Nephron progenitor cell (in vitro differentiated cells): ENCODE results near the gene NUP50.

Source experiments
- DNase-seq: peaks from one replicate; pipeline ENCODE4 v3.0.0; 2021
- H3K27ac Mint-ChIP-seq: 2 replicates; pipeline ENCODE4 v1.8.0; 2021; ENCODE audit warnings: mild to moderate bottlenecking, moderate library complexity, mixed read lengths
- H3K27me3 Mint-ChIP-seq: 2 replicates; pipeline ENCODE4 v1.8.0; 2021; ENCODE audit warnings: mild to moderate bottlenecking, low read depth, mixed read lengths; ENCODE audit not compliant: poor library complexity
- H3K36me3 Mint-ChIP-seq: 2 replicates; pipeline ENCODE4 v1.8.0; 2021; ENCODE audit warnings: low read depth, mixed read lengths
- H3K4me1 Mint-ChIP-seq: 2 replicates; pipeline ENCODE4 v1.8.0; 2021; ENCODE audit warnings: mixed read lengths
- H3K4me3 Mint-ChIP-seq: 2 replicates; pipeline ENCODE4 v1.8.0; 2021; ENCODE audit warnings: mild to moderate bottlenecking, moderate library complexity, mixed read lengths
- H3K9me3 Mint-ChIP-seq: 2 replicates; pipeline ENCODE4 v1.8.0; 2021; ENCODE audit warnings: mild to moderate bottlenecking, moderate library complexity, mixed read lengths
- TF ChIP-seq, protein P1 (sequence below): fragments of 200-600 bp; sonication (generic); IDR thresholded peaks from 2 replicates; pipeline ENCODE4 v1.5.0; 2021; ENCODE audit warnings: antibody characterized with exemption

The NUP50 gene

DNA sequence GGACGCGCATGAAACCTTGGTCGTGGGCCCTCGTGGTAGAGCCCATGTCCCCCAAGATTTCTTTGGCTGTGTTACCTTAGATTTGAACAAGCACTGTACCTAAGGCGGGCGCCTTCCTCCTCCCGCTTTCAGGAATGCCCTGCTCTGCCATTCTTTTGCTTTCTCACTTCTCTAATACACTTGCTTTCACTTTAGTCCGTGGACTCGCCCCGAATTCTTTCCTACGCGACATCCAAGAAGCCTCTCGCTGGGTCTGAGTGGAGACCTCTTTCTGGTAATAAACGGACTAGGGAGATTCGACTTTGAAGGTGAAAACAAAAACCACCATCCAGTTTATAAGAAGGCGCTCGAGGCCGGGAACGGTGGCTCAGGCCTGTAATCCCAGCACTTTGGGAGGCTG lies 1.2 kb upstream of the NUP50 start:
- H3K36me3 Mint-ChIP-seq: peaks cover 28% of the 10 kb centered on the region
- peaks cover 74% of the 10 kb centered on the region for H3K4me1 Mint-ChIP-seq
- H3K27ac Mint-ChIP-seq: no peak overlapping the region
- no peak for DNase-seq
- peak overlapping the region; percentile 97 for H3K4me3 Mint-ChIP-seq
- H3K27me3 Mint-ChIP-seq: peaks cover 4% of the 10 kb centered on the region
- TF ChIP-seq, protein P1, sequence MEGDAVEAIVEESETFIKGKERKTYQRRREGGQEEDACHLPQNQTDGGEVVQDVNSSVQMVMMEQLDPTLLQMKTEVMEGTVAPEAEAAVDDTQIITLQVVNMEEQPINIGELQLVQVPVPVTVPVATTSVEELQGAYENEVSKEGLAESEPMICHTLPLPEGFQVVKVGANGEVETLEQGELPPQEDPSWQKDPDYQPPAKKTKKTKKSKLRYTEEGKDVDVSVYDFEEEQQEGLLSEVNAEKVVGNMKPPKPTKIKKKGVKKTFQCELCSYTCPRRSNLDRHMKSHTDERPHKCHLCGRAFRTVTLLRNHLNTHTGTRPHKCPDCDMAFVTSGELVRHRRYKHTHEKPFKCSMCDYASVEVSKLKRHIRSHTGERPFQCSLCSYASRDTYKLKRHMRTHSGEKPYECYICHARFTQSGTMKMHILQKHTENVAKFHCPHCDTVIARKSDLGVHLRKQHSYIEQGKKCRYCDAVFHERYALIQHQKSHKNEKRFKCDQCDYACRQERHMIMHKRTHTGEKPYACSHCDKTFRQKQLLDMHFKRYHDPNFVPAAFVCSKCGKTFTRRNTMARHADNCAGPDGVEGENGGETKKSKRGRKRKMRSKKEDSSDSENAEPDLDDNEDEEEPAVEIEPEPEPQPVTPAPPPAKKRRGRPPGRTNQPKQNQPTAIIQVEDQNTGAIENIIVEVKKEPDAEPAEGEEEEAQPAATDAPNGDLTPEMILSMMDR: no peak
- H3K9me3 Mint-ChIP-seq: no peaks in the 10 kb centered on the region

DNA sequence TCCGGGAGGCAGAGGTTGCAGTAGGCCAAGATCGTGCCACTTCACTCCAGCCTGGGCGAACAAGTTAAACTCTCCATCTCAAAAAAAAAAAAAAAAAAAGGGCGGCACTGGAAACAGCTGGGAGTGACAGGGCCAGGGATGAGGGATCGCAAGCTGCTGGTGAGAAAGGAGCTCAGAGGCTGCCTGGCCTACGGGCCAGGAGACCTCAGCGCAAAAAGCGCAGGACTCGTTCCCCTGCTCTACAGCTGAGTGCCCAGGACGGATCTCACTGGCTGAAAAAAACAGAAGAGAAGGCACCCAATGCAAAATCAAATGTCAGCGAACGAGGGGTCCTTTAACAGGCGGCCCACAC lies 650 bp upstream of the NUP50 start:
- Mint-ChIP-seq H3K9me3 (no peaks in the 10 kb centered on the region), H3K4me1 (peaks cover 68% of the 10 kb centered on the region), H3K36me3 (peaks cover 25% of the 10 kb centered on the region), H3K27ac (no peak overlapping the region), H3K27me3 (peaks cover 4% of the 10 kb centered on the region), H3K4me3 (peak overlapping the region; percentile 97)
- peak; percentile 34 for DNase-seq
- TF ChIP-seq, protein P1: no peak

DNA sequence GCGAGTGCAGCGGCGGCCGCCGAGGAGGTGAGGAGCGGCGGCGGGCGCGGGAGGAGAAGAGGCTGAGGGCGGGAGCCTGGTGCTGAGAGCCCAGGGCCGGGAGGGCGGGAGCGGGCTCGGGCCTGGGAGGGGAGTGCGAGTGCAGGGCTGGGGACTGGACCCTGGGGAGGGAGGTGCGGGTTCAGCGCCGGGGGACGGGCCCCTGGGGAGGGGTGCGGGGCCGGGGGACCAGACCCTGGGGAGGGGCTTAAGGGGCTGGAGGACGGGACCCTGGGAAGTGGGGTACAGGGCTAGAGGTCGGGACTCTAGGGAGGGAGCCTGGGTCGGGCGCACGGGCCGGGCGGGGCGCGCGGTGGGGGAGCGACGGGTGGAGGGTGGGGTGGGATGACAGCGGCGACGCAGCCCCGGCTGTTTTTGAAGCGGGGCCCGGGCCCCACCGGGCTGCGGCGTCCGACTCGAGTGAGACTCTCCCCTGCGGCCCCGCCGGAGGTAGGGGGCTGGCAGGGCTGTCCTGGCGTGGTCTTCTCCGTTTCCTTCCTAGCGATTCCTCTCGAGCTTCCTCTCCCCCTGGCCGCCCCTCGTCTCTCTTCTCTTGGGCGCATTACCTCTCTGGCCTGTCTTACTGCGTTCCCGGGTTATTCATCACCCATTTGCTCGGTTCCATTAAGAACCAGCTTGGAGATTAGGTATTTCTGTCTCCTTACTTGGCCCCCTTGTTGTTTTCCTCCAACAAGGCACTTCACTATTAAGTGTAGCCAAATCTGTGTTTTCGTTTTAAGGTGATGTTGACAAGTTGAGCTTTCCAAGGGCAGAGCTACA lies 754 bp downstream of the NUP50 start:
- H3K36me3 Mint-ChIP-seq: peaks cover 31% of the 10 kb centered on the region
- peak; percentile 59 for DNase-seq
- H3K27me3 Mint-ChIP-seq: peaks cover 4% of the 10 kb centered on the region
- H3K9me3 Mint-ChIP-seq: no peaks in the 10 kb centered on the region
- peak overlapping the region; percentile 77 for H3K27ac Mint-ChIP-seq
- TF ChIP-seq, protein P1: no peak
- H3K4me1 Mint-ChIP-seq: peaks cover 56% of the 10 kb centered on the region
- H3K4me3 Mint-ChIP-seq: peak overlapping the region; percentile 97

DNA sequence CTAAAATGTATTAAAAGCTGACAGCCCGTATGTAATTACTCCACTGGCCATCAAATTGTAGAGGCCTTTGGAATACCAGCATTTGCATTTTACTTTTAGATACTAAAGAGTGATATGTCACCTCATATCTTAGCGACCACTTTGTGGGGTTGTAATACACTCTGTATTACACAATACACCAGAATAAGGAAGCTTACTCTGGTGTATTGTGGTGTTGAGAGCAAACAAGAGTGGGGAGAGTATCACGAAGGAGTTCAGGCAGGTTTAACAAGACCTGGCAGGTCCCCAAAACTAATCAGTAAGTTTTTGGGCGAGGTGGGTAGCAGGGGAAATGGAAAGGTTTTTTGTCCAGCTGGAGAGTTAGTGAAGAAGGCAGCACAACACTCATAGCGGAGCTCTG lies 3.2 kb downstream of the NUP50 start:
- TF ChIP-seq, protein P1: no peak
- Mint-ChIP-seq H3K9me3 (no peaks in the 10 kb centered on the region), H3K27me3 (no peaks in the 10 kb centered on the region), H3K36me3 (peaks cover 51% of the 10 kb centered on the region), H3K27ac (no peak overlapping the region), H3K4me1 (peaks cover 47% of the 10 kb centered on the region), H3K4me3 (no peak overlapping the region)
- no peak for DNase-seq

DNA sequence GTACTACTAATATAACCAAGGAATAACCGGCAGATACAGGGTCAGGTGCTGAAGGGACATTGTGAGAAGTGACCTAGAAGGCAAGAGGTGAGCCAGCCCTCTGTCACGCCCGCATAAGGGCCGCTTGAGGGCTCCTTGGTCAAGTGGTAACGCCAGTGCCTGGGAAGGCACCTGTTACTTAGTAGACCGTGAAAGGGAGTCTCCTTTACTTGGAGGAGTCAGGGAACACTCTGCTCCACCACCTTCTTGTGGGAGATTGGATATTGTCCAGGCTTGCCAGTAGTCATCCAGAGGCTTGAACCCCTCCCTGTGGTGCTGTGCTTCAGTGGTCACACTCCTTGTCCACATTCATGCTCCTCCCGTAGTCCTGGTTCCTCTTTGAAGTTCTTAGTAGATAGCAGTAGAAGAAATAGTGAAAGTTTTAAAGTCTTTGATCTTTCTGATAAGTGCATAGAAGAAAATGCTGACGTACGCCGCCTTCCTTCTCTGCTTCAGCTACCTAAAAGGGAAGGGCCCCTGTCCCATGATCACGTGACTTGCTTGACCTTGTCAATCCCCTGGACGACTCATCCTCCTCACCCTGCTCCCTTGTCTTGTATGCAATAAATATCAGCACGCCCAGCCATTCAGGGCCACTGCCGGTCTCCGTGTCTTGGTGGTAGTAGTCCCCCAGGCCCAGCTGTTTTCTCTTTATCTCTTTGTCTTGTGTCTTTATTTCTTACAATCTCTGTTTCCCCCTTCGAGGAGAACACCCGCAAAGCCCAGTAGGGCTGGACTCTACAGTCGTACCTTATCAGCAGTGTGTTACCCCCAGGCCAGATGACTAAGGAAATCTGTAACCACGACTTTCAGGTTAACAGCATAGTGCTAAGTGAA lies 6.1 kb downstream of the NUP50 start:
- no peak overlapping the region for H3K4me3 Mint-ChIP-seq
- DNase-seq: no peak

More for the DNA sequence above, 6.1 kb downstream of the NUP50 start:
- TF ChIP-seq, protein P1: no peak
- Mint-ChIP-seq H3K36me3 (peaks cover 74% of the 10 kb centered on the region), H3K9me3 (no peaks in the 10 kb centered on the region), H3K27me3 (no peaks in the 10 kb centered on the region), H3K27ac (peak overlapping the region; percentile 59), H3K4me1 (peaks cover 36% of the 10 kb centered on the region)
